Stimulated activated naive CD8-positive, alpha-beta T cell treated with anti-CD3 and anti-CD28 coated beads, Interleukin-15, Interleukin-2, amounts not matched to agents 100 ng/mL and 50 ng/mL, for 24 hours (primary cell): ENCODE measurements around the gene IL2RA.
"Not testable (repeated sequence)": the region's sequence is repeated elsewhere in the genome, so short reads cannot be mapped to it uniquely, and the experiment has no call there.

ENCODE experiments used
- H3K27ac Mint-ChIP-seq: one replicate; pipeline ENCODE4 v1.8.0; 2021; ENCODE audit warnings: mild to moderate bottlenecking, mixed read lengths
- H3K27me3 Mint-ChIP-seq: one replicate; pipeline ENCODE4 v1.8.0; 2021; ENCODE audit warnings: mixed read lengths
- H3K36me3 Mint-ChIP-seq: one replicate; pipeline ENCODE4 v1.8.0; 2021; ENCODE audit warnings: low read depth, mixed read lengths
- H3K4me1 Mint-ChIP-seq: one replicate; pipeline ENCODE4 v1.8.0; 2021; ENCODE audit warnings: low read depth, mixed read lengths
- H3K4me3 Mint-ChIP-seq: one replicate; pipeline ENCODE4 v1.8.0; 2021; ENCODE audit warnings: mild to moderate bottlenecking, mixed read lengths
- H3K9me3 Mint-ChIP-seq: one replicate; pipeline ENCODE4 v1.8.0; 2021; ENCODE audit warnings: mixed read lengths

Gene IL2RA

DNA sequence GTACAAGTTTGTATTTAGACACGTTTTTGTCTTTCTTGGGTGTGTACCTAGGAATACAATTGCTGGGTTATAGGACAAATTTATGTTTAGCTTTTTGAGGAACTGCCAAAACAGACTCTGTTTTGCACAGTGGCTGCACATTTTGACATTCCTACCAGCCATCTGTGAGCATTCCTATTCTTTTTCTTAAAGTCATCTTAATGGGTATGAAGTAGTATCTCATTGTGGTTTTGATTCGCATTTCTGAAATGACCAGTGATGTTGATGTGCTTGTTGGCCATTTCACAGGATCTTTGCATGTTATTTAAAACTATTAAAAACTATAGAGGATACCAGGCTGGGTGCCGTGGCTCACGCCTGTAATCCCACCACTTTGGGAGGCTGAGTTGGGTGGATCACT, 52.2 kb downstream of the IL2RA start:
- Mint-ChIP-seq H3K27ac (peak overlapping the region; percentile 64), H3K4me3 (peak overlapping the region; percentile 21), H3K36me3 (peaks cover 42% of the 10 kb centered on the region), H3K9me3 (peaks cover 11% of the 10 kb centered on the region), H3K4me1 (peaks cover 45% of the 10 kb centered on the region), H3K27me3 (peaks cover 9% of the 10 kb centered on the region)

- H3K4me3 Mint-ChIP-seq = peak overlapping the region; percentile 4
Observed at GRCh38 chr10:6009150-6009549, 53.0 kb downstream of the IL2RA start.

GRCh38 chr10:6008497-6009142, 53.5 kb downstream of the IL2RA start:
- Mint-ChIP-seq H3K4me3 (no peak overlapping the region), H3K9me3 (peaks cover 11% of the 10 kb centered on the region), H3K27me3 (peaks cover 9% of the 10 kb centered on the region), H3K36me3 (peaks cover 28% of the 10 kb centered on the region), H3K4me1 (peaks cover 34% of the 10 kb centered on the region), H3K27ac (no peak overlapping the region)

More at GRCh38 chr10:6009150-6009549, 53.0 kb downstream of the IL2RA start:
- Mint-ChIP-seq H3K27ac (peak overlapping the region; percentile 64), H3K36me3 (peaks cover 33% of the 10 kb centered on the region), H3K4me1 (peaks cover 37% of the 10 kb centered on the region), H3K9me3 (peaks cover 11% of the 10 kb centered on the region), H3K27me3 (peaks cover 9% of the 10 kb centered on the region)

DNA sequence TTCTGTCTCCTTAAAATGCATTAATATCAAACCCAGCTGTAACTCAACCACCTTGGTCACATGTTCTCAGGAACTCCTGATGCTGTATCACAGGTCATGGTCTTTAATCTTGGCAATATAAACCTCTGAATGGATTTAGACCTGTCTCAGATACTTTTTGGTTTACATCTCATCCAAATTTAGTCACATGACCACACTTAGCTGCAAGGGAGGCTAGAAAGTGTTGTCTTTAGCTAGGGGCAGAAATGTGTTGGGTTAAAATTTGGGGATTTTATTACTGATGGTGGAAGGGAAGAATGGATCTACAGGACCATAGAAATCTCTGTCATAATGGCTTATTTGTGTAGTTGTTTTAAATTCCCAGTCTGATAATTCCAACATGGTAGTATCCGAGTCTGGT, 55.2 kb downstream of the IL2RA start:
- Mint-ChIP-seq H3K27me3 (peaks cover 9% of the 10 kb centered on the region), H3K4me3 (no peak overlapping the region), H3K9me3 (peaks cover 11% of the 10 kb centered on the region), H3K4me1 (peaks cover 36% of the 10 kb centered on the region), H3K36me3 (peaks cover 15% of the 10 kb centered on the region), H3K27ac (no peak overlapping the region)

DNA sequence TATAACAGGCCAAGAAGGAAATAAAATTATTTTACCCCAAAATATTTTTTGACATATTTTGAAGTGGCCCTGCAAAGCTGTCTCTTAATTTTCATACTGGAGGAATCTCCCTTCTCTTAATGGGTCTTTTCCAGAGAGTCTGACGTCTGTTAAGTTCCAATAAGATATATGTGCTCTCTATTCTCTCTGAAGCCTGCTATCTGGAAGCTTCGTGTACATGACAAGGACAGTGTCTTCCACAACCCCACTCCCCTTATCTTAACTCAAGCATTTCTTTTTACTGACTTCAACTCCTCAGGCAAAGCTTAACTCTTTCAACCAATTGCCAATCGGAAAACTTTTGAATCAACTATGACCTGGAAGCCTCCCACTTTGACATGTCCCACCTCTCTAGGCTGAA, 55.6 kb downstream of the IL2RA start:
- Mint-ChIP-seq H3K27ac (no peak overlapping the region), H3K27me3 (peaks cover 9% of the 10 kb centered on the region), H3K4me1 (peaks cover 35% of the 10 kb centered on the region), H3K36me3 (peaks cover 10% of the 10 kb centered on the region), H3K4me3 (no peak overlapping the region), H3K9me3 (peaks cover 11% of the 10 kb centered on the region)

GRCh38 chr10:6005856-6006395, 56.2 kb downstream of the IL2RA start:
- no peak overlapping the region for H3K4me3 Mint-ChIP-seq
- peaks cover 11% of the 10 kb centered on the region for H3K9me3 Mint-ChIP-seq
- peaks cover 4% of the 10 kb centered on the region for H3K36me3 Mint-ChIP-seq
- peaks cover 9% of the 10 kb centered on the region for H3K27me3 Mint-ChIP-seq
- H3K4me1 Mint-ChIP-seq = peaks cover 31% of the 10 kb centered on the region
- no peak overlapping the region for H3K27ac Mint-ChIP-seq

- Mint-ChIP-seq H3K9me3 (peaks cover 11% of the 10 kb centered on the region), H3K4me1 (peaks cover 31% of the 10 kb centered on the region), H3K27me3 (peaks cover 12% of the 10 kb centered on the region)
- H3K36me3 Mint-ChIP-seq, H3K27ac Mint-ChIP-seq, H3K4me3 Mint-ChIP-seq: not testable (repeated sequence)
Observed at GRCh38 chr10:6005161-6005804, 56.9 kb downstream of the IL2RA start.

GRCh38 chr10:6002809-6003510, 59.2 kb downstream of the IL2RA start:
- H3K9me3 Mint-ChIP-seq = peaks cover 7% of the 10 kb centered on the region
- peaks cover 18% of the 10 kb centered on the region for H3K27me3 Mint-ChIP-seq
- H3K36me3 Mint-ChIP-seq = no peaks in the 10 kb centered on the region
- no peak overlapping the region for H3K4me3 Mint-ChIP-seq
- H3K4me1 Mint-ChIP-seq = peaks cover 15% of the 10 kb centered on the region
- H3K27ac Mint-ChIP-seq = no peak overlapping the region

DNA sequence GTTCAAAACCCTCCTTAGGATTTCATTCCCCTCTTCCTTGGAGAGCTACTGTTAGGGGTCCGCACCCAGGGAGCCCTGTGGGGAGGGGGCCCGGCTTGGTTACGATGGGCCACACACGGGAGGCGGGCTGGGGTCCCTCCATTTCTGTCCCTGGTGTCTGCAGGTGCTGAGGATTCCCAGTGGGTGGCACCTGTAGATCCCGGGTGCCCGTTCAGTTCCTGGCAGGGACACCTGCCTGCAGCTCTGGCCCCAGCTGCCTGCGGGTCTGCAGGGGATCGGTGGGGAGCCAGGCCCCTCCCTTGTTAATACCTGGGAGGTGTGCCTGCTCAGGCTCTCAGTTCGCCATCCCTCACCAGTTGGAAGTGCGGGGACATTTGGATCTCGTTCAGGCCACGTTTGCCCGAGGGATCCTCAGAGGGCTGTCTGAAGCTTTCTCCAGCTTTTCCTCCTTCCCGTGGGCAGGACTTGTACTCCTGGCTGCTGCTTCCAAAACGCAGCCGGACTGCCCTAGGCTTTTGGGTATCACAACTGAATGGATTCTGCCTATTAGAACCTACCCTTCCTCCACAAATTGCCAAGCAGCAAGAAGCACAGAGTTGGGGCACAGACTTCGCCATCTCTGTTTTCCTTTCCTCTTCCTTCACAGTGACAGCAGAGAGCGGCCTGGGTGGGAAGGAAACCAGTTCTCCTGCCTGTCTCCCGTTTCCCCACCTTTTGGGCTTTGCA, 62.6 kb downstream of the IL2RA start:
- Mint-ChIP-seq H3K9me3 (no peaks in the 10 kb centered on the region), H3K4me1 (peaks cover 15% of the 10 kb centered on the region), H3K27ac (no peak overlapping the region), H3K36me3 (no peaks in the 10 kb centered on the region), H3K4me3 (no peak overlapping the region), H3K27me3 (peaks cover 9% of the 10 kb centered on the region)

DNA sequence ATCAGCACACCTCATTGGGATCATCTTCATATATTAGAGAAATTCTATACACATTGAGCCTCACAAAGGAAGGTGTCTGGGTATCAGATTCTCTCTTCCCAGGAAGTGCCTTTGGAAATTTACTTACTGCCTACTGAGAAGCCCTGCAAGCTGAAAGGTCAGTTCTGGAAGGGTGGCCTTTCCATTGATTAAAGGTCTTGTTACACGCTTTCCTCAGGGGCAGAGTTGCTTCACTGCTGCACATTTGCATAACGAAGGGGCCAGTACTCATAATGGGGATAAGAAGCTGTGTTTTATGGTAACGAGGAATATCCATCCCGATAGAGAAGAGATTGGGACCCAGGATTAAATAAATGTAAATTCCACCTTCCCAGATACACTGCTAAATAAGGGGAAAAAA, 65.5 kb downstream of the IL2RA start:
- peaks cover 12% of the 10 kb centered on the region for H3K9me3 Mint-ChIP-seq
- H3K4me3 Mint-ChIP-seq = no peak overlapping the region

DNA sequence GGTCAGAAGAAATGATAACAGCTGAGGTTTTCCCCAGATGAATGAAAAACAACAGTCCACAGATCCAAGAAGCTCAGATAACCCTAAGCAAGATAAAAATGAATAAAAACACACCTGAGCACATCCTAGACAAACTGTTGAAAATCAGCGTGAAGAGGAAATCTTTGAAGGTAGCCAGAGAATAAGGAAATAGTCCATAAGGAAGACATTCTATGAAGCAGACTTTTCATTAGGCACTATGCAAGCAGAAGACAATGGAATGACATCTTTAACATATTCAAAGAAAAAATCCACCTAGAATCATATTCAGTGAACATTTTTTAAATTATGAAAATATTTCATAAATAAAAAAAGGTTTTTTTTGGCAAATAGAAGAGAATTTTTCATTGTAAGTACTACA, 69.8 kb downstream of the IL2RA start:
- no peak overlapping the region for H3K27ac Mint-ChIP-seq
- H3K27me3 Mint-ChIP-seq = peaks cover 5% of the 10 kb centered on the region
- H3K9me3 Mint-ChIP-seq = peaks cover 19% of the 10 kb centered on the region
- no peak overlapping the region for H3K4me3 Mint-ChIP-seq
- peaks cover 9% of the 10 kb centered on the region for H3K4me1 Mint-ChIP-seq
- H3K36me3 Mint-ChIP-seq = peaks cover 4% of the 10 kb centered on the region

More for the DNA sequence above, 65.5 kb downstream of the IL2RA start:
- peaks cover 4% of the 10 kb centered on the region for H3K36me3 Mint-ChIP-seq
- peaks cover 4% of the 10 kb centered on the region for H3K4me1 Mint-ChIP-seq
- no peak overlapping the region for H3K27ac Mint-ChIP-seq
- H3K27me3 Mint-ChIP-seq = peaks cover 14% of the 10 kb centered on the region

- H3K36me3 Mint-ChIP-seq = peaks cover 4% of the 10 kb centered on the region
- peaks cover 19% of the 10 kb centered on the region for H3K9me3 Mint-ChIP-seq
- H3K4me3 Mint-ChIP-seq = no peak overlapping the region
- no peak overlapping the region for H3K27ac Mint-ChIP-seq
- peaks cover 5% of the 10 kb centered on the region for H3K27me3 Mint-ChIP-seq
- H3K4me1 Mint-ChIP-seq = peaks cover 10% of the 10 kb centered on the region
Observed at GRCh38 chr10:5991708-5992107, 70.5 kb downstream of the IL2RA start.

DNA sequence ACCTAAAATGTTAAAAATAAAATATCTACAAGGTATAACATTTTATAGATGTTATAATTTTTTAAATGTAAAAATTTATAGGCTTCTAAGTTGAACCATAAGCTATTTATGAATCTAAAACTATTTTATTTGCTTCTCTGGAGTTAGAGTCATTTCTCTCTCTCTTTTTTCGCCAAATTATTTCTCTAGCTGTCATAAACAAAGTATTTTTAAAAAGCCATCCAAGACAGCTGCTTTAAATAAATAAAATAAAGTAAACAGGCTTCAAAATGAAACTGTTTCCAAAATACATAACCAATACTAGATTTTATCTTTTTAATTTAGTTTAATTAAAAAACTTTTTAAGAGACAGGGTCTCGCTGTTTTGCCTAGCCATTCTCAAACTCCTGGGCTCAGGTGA, 72.4 kb downstream of the IL2RA start:
- H3K4me1 Mint-ChIP-seq = peaks cover 10% of the 10 kb centered on the region
- H3K4me3 Mint-ChIP-seq = no peak overlapping the region
- peaks cover 5% of the 10 kb centered on the region for H3K27me3 Mint-ChIP-seq
- H3K27ac Mint-ChIP-seq = no peak overlapping the region
- H3K9me3 Mint-ChIP-seq = peaks cover 19% of the 10 kb centered on the region
- peaks cover 4% of the 10 kb centered on the region for H3K36me3 Mint-ChIP-seq

GRCh38 chr10:5988336-5988920, 73.7 kb downstream of the IL2RA start:
- Mint-ChIP-seq H3K9me3 (peaks cover 15% of the 10 kb centered on the region), H3K27ac (peak overlapping the region; percentile 70), H3K36me3 (peaks cover 4% of the 10 kb centered on the region), H3K27me3 (peaks cover 5% of the 10 kb centered on the region), H3K4me1 (peaks cover 10% of the 10 kb centered on the region), H3K4me3 (no peak overlapping the region)
